Neuronal stem cell (in vitro differentiated cells): ENCODE results near the gene APAF1. TPM values are rescaled to one million over a fixed set of nuclear protein-coding genes. Genes with fewer than 3 reads are reported as not detected.
"Not testable (repeated sequence)": the region's sequence is repeated elsewhere in the genome, so short reads cannot be mapped to it uniquely, and the experiment has no call there.

ENCODE experiments used
- DNase-seq: peaks from one replicate; pipeline ENCODE4 v3.0.0-alpha.2; 2013; ENCODE audit warnings: low spot score
- H2AFZ ChIP-seq: one replicate; pipeline ENCODE4 v1.6.1; 2013; ENCODE audit warnings: mild to moderate bottlenecking, low read length, inconsistent platforms
- H2AK5ac ChIP-seq: 2 replicates; pipeline ENCODE4 v1.6.1; 2013; ENCODE audit warnings: low read depth, mild to moderate bottlenecking, inconsistent platforms, low read length, moderate library complexity, mixed read lengths
- H2BK120ac ChIP-seq: 2 replicates; pipeline ENCODE4 v1.6.1; 2013; ENCODE audit warnings: low read depth, mild to moderate bottlenecking, inconsistent platforms, low read length, moderate library complexity, mixed read lengths
- H2BK12ac ChIP-seq: one replicate; pipeline ENCODE4 v1.6.1; 2013; ENCODE audit warnings: low read length, inconsistent platforms
- H2BK15ac ChIP-seq: 2 replicates; pipeline ENCODE4 v1.6.1; 2013; ENCODE audit warnings: mild to moderate bottlenecking, low read length, inconsistent platforms, mixed read lengths
- H2BK5ac ChIP-seq: one replicate; pipeline ENCODE4 v1.6.1; 2013; ENCODE audit warnings: inconsistent platforms, mild to moderate bottlenecking, low read length, moderate library complexity
- H3K14ac ChIP-seq: one replicate; pipeline ENCODE4 v1.6.1; 2013; ENCODE audit warnings: low read length, inconsistent platforms
- H3K18ac ChIP-seq: 2 replicates; pipeline ENCODE4 v1.6.1; 2013; ENCODE audit warnings: low read length, inconsistent platforms
- H3K23ac ChIP-seq: 2 replicates; pipeline ENCODE4 v1.6.1; 2013; ENCODE audit warnings: low read depth, mild to moderate bottlenecking, mixed read lengths, low read length, inconsistent platforms; ENCODE audit not compliant: poor library complexity
- H3K27ac ChIP-seq: replicated peaks from 3 replicates; pipeline ENCODE4 v1.5.1; 2013; ENCODE audit warnings: low read length, inconsistent platforms
- H3K27me3 ChIP-seq, 3 experiments: 2 replicates each; pipeline ENCODE4 v1.6.1; 2013; ENCODE audit warnings: low read length in 3 of 3, mild to moderate bottlenecking in 2 of 3, inconsistent platforms in 1 of 3, low read depth in 1 of 3, mixed read lengths in 1 of 3, moderate library complexity in 1 of 3; ENCODE audit not compliant: control insufficient read depth in 3 of 3, insufficient read depth in 3 of 3
- H3K36me3 ChIP-seq, 2 donors: replicated peaks in 1 of 2; 2 replicates each; pipeline ENCODE4 v1.6.1; 2013; ENCODE audit warnings: low read length in 2 of 2; ENCODE audit not compliant: control insufficient read depth in 2 of 2, insufficient read depth in 2 of 2
- H3K4ac ChIP-seq: 2 replicates; pipeline ENCODE4 v1.6.1; 2013; ENCODE audit warnings: inconsistent platforms, mild to moderate bottlenecking, low read length, moderate library complexity
- H3K4me1 ChIP-seq, 2 donors: 1 replicate in 1 of 2; 2 replicates in 1 of 2; pipeline ENCODE4 v1.6.1; 2013; ENCODE audit warnings: low read length in 2 of 2, low read depth in 1 of 2; ENCODE audit not compliant: control insufficient read depth in 2 of 2, insufficient read depth in 1 of 2
- H3K4me2 ChIP-seq: one replicate; pipeline ENCODE4 v1.6.1; 2013; ENCODE audit warnings: mild to moderate bottlenecking, low read length, inconsistent platforms; ENCODE audit not compliant: insufficient read depth, poor library complexity, severe bottlenecking
- H3K4me3 ChIP-seq, 2 donors: 2 replicates each; pipeline ENCODE4 v1.5.1; 2013; ENCODE audit warnings: low read length in 2 of 2, mild to moderate bottlenecking in 2 of 2, inconsistent platforms in 1 of 2, moderate library complexity in 1 of 2
- H3K79me1 ChIP-seq: one replicate; pipeline ENCODE4 v1.6.1; 2013; ENCODE audit warnings: low read depth, mild to moderate bottlenecking, inconsistent platforms, low read length, moderate library complexity
- H3K9ac ChIP-seq: one replicate; pipeline ENCODE4 v1.6.1; 2013; ENCODE audit warnings: mild to moderate bottlenecking, low read depth, low read length, inconsistent platforms; ENCODE audit not compliant: poor library complexity
- H3K9me3 ChIP-seq, 2 donors: replicated peaks in 1 of 2; 2 replicates each; pipeline versions ENCODE3 to v1.6.1; 2013; ENCODE audit warnings: low read length in 2 of 2, mild to moderate bottlenecking in 2 of 2, inconsistent platforms in 1 of 2, low read depth in 1 of 2, mixed read lengths in 1 of 2, moderate library complexity in 1 of 2; ENCODE audit not compliant: control insufficient read depth in 2 of 2, insufficient read depth in 1 of 2
- H4K8ac ChIP-seq: one replicate; pipeline ENCODE4 v1.6.1; 2013; ENCODE audit warnings: low read depth, mild to moderate bottlenecking, inconsistent platforms, low read length, moderate library complexity
- H4K91ac ChIP-seq: one replicate; pipeline ENCODE4 v1.6.1; 2013; ENCODE audit warnings: low read length, low read depth, mild to moderate bottlenecking, inconsistent platforms; ENCODE audit not compliant: poor library complexity
- WGBS, 2 donors: extraction: QIAGEN DNeasy Blood & Tissue Kit; methylation state at CpG; one replicate each; pipeline ENCODE4 v1.1.7; 2013; ENCODE audit warnings: missing lambda C conversion rate in 2 of 2, mixed read lengths in 1 of 2; ENCODE audit not compliant: insufficient read length in 2 of 2, insufficient replicate concordance in 1 of 2; ENCODE audit errors: extremely low coverage in 2 of 2; 5-methylcytosine and 5-hydroxymethylcytosine counted together
- polyA plus RNA-seq, 2 experiments: library from polyadenylated mRNA; stranded (reverse); fragments of 200-250 nt; gene quantifications; one replicate each; pipeline ENCODE4 v1.2.3, GENCODE V29; 2013

APAF1 gene, protein sequence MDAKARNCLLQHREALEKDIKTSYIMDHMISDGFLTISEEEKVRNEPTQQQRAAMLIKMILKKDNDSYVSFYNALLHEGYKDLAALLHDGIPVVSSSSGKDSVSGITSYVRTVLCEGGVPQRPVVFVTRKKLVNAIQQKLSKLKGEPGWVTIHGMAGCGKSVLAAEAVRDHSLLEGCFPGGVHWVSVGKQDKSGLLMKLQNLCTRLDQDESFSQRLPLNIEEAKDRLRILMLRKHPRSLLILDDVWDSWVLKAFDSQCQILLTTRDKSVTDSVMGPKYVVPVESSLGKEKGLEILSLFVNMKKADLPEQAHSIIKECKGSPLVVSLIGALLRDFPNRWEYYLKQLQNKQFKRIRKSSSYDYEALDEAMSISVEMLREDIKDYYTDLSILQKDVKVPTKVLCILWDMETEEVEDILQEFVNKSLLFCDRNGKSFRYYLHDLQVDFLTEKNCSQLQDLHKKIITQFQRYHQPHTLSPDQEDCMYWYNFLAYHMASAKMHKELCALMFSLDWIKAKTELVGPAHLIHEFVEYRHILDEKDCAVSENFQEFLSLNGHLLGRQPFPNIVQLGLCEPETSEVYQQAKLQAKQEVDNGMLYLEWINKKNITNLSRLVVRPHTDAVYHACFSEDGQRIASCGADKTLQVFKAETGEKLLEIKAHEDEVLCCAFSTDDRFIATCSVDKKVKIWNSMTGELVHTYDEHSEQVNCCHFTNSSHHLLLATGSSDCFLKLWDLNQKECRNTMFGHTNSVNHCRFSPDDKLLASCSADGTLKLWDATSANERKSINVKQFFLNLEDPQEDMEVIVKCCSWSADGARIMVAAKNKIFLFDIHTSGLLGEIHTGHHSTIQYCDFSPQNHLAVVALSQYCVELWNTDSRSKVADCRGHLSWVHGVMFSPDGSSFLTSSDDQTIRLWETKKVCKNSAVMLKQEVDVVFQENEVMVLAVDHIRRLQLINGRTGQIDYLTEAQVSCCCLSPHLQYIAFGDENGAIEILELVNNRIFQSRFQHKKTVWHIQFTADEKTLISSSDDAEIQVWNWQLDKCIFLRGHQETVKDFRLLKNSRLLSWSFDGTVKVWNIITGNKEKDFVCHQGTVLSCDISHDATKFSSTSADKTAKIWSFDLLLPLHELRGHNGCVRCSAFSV (N-terminal part only)
- 16.6 TPM for polyA plus RNA-seq (2013, experiment 1 of 2)
- polyA plus RNA-seq (2013, experiment 2 of 2) = 17.0 TPM

- Histone ChIP-seq H3K27me3 (no peaks in the 10 kb centered on the region), H2BK15ac (peak within 1 kb of the TSS; percentile 89), H4K91ac (no peak within 1 kb of the TSS), H3K4ac (no peak within 1 kb of the TSS), H2AFZ (peak within 1 kb of the TSS; percentile 98), H3K9me3 (peaks cover 0 to 5% of the 10 kb centered on the region in 2 donors), H3K27ac (peak within 1 kb of the TSS; percentile 99), H3K18ac (peak within 1 kb of the TSS; percentile 97), H2BK12ac (peak within 1 kb of the TSS; percentile 73), H3K14ac (peak within 1 kb of the TSS; percentile 94), H3K4me3 (peak within 1 kb of the TSS; percentile 90 to 99), H3K4me1 (no peaks in the 10 kb centered on the region), H4K8ac (no peak within 1 kb of the TSS), H2BK5ac (peak within 1 kb of the TSS; percentile 98), H3K4me2 (peak within 1 kb of the TSS; percentile 57), H3K23ac (peak within 1 kb of the TSS; percentile 93), H3K9ac (peak within 1 kb of the TSS; percentile 92), H2AK5ac (peak within 1 kb of the TSS; percentile 84), H3K79me1 (peaks cover 2% of the 10 kb centered on the region), H2BK120ac (no peak within 1 kb of the TSS), H3K36me3 (peaks cover 5 to 49% of the 10 kb centered on the region in 2 donors)
- peak; percentile 97 for DNase-seq
- WGBS, 2 donors = no CpG with 5 or more reads among the region's 91 CpGs
Observed at GRCh38 chr12:98644712-98645571, at the start of gene APAF1, which contains the start of gene IKBIP. APAF1 (plus strand) TSS chr12:98645290; CDS start chr12:98648360, 3,070 bp downstream. IKBIP (minus strand) TSS chr12:98644788; CDS start chr12:98644701, 87 bp downstream.

DNA sequence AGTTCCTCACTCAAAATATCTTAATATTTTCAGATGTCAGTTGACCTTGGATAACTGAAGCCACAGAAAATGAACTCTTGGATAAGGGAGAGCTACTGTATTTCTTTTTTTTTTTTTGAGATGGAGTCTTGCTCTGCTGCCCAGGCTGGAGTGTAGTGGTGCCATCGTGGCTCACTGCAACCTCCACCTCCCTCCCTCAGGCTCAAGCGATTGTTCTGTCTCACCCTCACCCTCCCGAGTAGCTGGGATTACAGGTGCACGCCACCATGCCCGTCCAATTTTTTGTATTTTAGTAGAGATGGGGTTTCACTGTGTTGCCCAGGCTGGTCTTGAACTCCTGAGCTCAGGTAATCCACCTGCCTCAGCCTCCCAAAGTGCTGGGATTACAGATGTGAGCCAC is 47.8 kb upstream of the APAF1 start:
- not testable (repeated sequence) for H3K4me3 ChIP-seq, H3K14ac ChIP-seq, H2BK15ac ChIP-seq, H3K27ac ChIP-seq, H2BK12ac ChIP-seq, H3K27me3 ChIP-seq, H3K9ac ChIP-seq, H2AFZ ChIP-seq, H4K8ac ChIP-seq, H3K18ac ChIP-seq, H2BK120ac ChIP-seq, H3K9me3 ChIP-seq, H2BK5ac ChIP-seq, H4K91ac ChIP-seq, DNase-seq, H3K79me1 ChIP-seq, H3K23ac ChIP-seq, H3K4me2 ChIP-seq, H3K4ac ChIP-seq, H2AK5ac ChIP-seq
- H3K4me1 ChIP-seq = peaks cover 6 to 10% of the 10 kb centered on the region in 2 donors
- WGBS, 2 donors = no CpG with 5 or more reads among the region's 5 CpGs
- peaks cover 25 to 70% of the 10 kb centered on the region in 2 donors for H3K36me3 ChIP-seq

GRCh38 chr12:98601924-98602323 is 43.2 kb upstream of the APAF1 start:
- Histone ChIP-seq H3K27me3 (no peaks in the 10 kb centered on the region), H2AK5ac (no peak overlapping the region), H3K36me3 (peaks cover 30 to 81% of the 10 kb centered on the region in 2 donors), H3K4me3 (no peak overlapping the region), H3K79me1 (peaks cover 2% of the 10 kb centered on the region), H3K9ac (no peak overlapping the region), H3K4me1 (no peaks in the 10 kb centered on the region), H3K9me3 (no peaks in the 10 kb centered on the region), H2BK15ac (no peak overlapping the region), H2BK12ac (no peak overlapping the region), H3K18ac (no peak overlapping the region), H3K4ac (no peak overlapping the region), H2BK120ac (no peak overlapping the region), H4K8ac (no peak overlapping the region), H3K23ac (no peak overlapping the region), H4K91ac (no peak overlapping the region), H3K27ac (no peak overlapping the region), H3K4me2 (no peak overlapping the region), H2AFZ (no peak overlapping the region), H3K14ac (no peak overlapping the region), H2BK5ac (no peak overlapping the region)
- no peak for DNase-seq
- no CpG with 5 or more reads among the region's 8 CpGs for WGBS, 2 donors
